ENCODE data around the gene AQR.
"Not testable (repeated sequence)": the region's sequence is repeated elsewhere in the genome, so short reads cannot be mapped to it uniquely, and the experiment has no call there.

The AQR gene

GRCh38 chr15:34941831-34942230 lies 27.7 kb downstream of the AQR start:
- H3K27ac ChIP-seq: no peak overlapping the region
- no peaks in the 10 kb centered on the region for H3K27me3 ChIP-seq
- H3K4me3 ChIP-seq: no peak overlapping the region
- peaks cover 69 to 86% (median 69%) of the 10 kb centered on the region in 3 donors for H3K36me3 ChIP-seq
- H3K4me1 ChIP-seq: no peaks in the 10 kb centered on the region
- intact Hi-C loops (cut with DNase I; ENCODE audit: low total_unique reads): no loop called here
- H3K9me3 ChIP-seq: no peaks in the 10 kb centered on the region
- no peak for TF ChIP-seq CTCF (IDR thresholded peaks at IDR 0.05)
- no peak for DNase-seq

DNA sequence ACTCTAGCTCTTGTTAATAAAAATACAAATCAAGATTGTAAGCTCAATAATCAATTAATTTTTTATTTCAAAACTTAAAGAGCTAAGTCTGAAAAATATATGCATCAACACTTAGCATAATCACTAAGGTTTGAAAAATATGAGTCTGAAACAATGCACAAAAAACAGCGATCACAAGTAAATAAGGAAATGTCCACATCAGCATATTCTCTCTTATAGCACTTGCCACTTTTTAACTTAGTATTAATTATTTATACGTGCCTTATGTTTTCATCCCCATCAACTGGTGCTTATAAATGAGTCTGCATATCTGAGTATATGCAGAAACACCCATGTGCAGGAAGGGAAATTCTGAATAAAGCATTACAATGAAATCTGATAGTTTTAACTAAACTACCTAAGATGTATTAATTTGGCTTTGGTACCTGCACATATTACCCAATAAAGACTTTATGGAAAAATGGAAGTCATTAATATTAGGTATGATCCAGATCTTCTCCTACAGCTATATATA lies 28.3 kb downstream of the AQR start:
- Histone ChIP-seq H3K4me1 (no peaks in the 10 kb centered on the region), H3K4me3 (no peak overlapping the region), H3K36me3 (peaks cover 64 to 87% (median 71%) of the 10 kb centered on the region in 3 donors), H3K27ac (no peak overlapping the region), H3K27me3 (no peaks in the 10 kb centered on the region), H3K9me3 (no peaks in the 10 kb centered on the region)
- intact Hi-C loops (cut with DNase I; ENCODE audit: low total_unique reads): no loop called here
- DNase-seq: no peak
- TF ChIP-seq CTCF (IDR thresholded peaks at IDR 0.05): no peak

- Histone ChIP-seq H3K27me3 (no peaks in the 10 kb centered on the region), H3K4me3 (no peak overlapping the region), H3K9me3 (no peaks in the 10 kb centered on the region), H3K36me3 (peaks cover 61 to 94% (median 76%) of the 10 kb centered on the region in 3 donors), H3K4me1 (no peaks in the 10 kb centered on the region), H3K27ac (no peak overlapping the region)
- intact Hi-C loops (cut with DNase I; ENCODE audit: low total_unique reads): no loop called here
- no peak for DNase-seq
- TF ChIP-seq CTCF (IDR thresholded peaks at IDR 0.05): no peak
Measured at GRCh38 chr15:34933432-34933975, 36.0 kb downstream of the AQR start.

- DNase-seq; intact Hi-C loops (cut with DNase I; ENCODE audit: low total_unique reads); H3K27ac ChIP-seq; H3K4me3 ChIP-seq; H3K4me1 ChIP-seq; H3K9me3 ChIP-seq; H3K27me3 ChIP-seq: not testable (repeated sequence)
- peaks cover 64 to 75% (median 72%) of the 10 kb centered on the region in 3 donors for H3K36me3 ChIP-seq
Measured at GRCh38 chr15:34928349-34928748, 41.2 kb downstream of the AQR start.

- no peaks in the 10 kb centered on the region for H3K27me3 ChIP-seq
- no peak overlapping the region for H3K4me3 ChIP-seq
- peaks cover 59 to 73% (median 65%) of the 10 kb centered on the region in 3 donors for H3K36me3 ChIP-seq
- no peak for DNase-seq
- TF ChIP-seq CTCF (IDR thresholded peaks at IDR 0.05): no peak
- intact Hi-C loops (cut with DNase I; ENCODE audit: low total_unique reads): no loop called here
- no peak overlapping the region for H3K27ac ChIP-seq
- no peaks in the 10 kb centered on the region for H3K4me1 ChIP-seq
- H3K9me3 ChIP-seq: no peaks in the 10 kb centered on the region
Measured at GRCh38 chr15:34927726-34928125, 41.8 kb downstream of the AQR start.

GRCh38 chr15:34914317-34914716 lies 55.2 kb downstream of the AQR start:
- no peak for TF ChIP-seq CTCF (IDR thresholded peaks at IDR 0.05)
- H3K9me3 ChIP-seq: no peaks in the 10 kb centered on the region
- DNase-seq: no peak
- no peak overlapping the region for H3K4me3 ChIP-seq
- no peaks in the 10 kb centered on the region for H3K27me3 ChIP-seq
- no peaks in the 10 kb centered on the region for H3K4me1 ChIP-seq
- no peak overlapping the region for H3K27ac ChIP-seq
- intact Hi-C loops (cut with DNase I; ENCODE audit: low total_unique reads): no loop called here
- peaks cover 73 to 88% (median 82%) of the 10 kb centered on the region in 3 donors for H3K36me3 ChIP-seq

Data from tibial artery (tissue), 4 donors.